Heart left ventricle (tissue), 16 donors: Measurements from ENCODE around the gene NKAIN2. TPM values are rescaled to one million over a fixed set of nuclear protein-coding genes. Genes with fewer than 3 reads are reported as not detected.

Experiments used
- ATAC-seq, 4 donors: fragments of 200-7000 bp; cut with Tn5 transposase; one replicate each; pipeline ENCODE4 v1.9.1; 2020 to 2022; ENCODE audit warnings: moderate library complexity in 4 of 4, mild to moderate bottlenecking in 3 of 4, moderate number of reproducible peaks in 1 of 4
- DNase-seq, 5 donors: peaks; one replicate each; pipeline ENCODE4 v3.0.0-alpha.2; 2020
- H3K27ac ChIP-seq, 12 donors: fragments of 200-600 bp; sonication (generic) in 4 of 12; one replicate each; pipeline versions ENCODE4 v1.5.0 to v1.8.0; 2016 to 2022; ENCODE audit warnings: mild to moderate bottlenecking in 2 of 12
- H3K27me3 ChIP-seq, 9 donors: fragments of 200-600 bp; sonication (generic) in 2 of 9; one replicate each; pipeline versions ENCODE4 v1.5.1 to v1.8.0; 2016 to 2022; ENCODE audit warnings: mild to moderate bottlenecking in 3 of 9
- H3K36me3 ChIP-seq, 9 donors: fragments of 200-600 bp; sonication (generic) in 2 of 9; one replicate each; pipeline versions ENCODE4 v1.5.0 to v1.8.0; 2018 to 2022; ENCODE audit warnings: mild to moderate bottlenecking in 2 of 9
- H3K4me1 ChIP-seq, 12 donors: fragments of 200-600 bp; sonication (generic) in 4 of 12; one replicate each; pipeline versions ENCODE4 v1.5.0 to v1.8.0; 2016 to 2022; ENCODE audit warnings: mild to moderate bottlenecking in 3 of 12
- H3K4me3 ChIP-seq, 12 donors: fragments of 200-600 bp; sonication (generic) in 4 of 12; one replicate each; pipeline versions ENCODE4 v1.5.0 to v1.8.0; 2017 to 2022; ENCODE audit warnings: mild to moderate bottlenecking in 9 of 12, moderate library complexity in 4 of 12
- H3K9me3 ChIP-seq, 12 donors: fragments of 200-600 bp; sonication (generic) in 4 of 12; one replicate each; pipeline versions ENCODE4 v1.5.0 to v1.8.0; 2016 to 2022; ENCODE audit warnings: mild to moderate bottlenecking in 1 of 12
- CTCF ChIP-seq, 12 donors: fragments of 200-600 bp; sonication (generic) in 4 of 12; IDR thresholded peaks; one replicate each; pipeline versions ENCODE4 v1.5.0 to v1.8.0; 2018 to 2022; ENCODE audit warnings: antibody characterized with exemption in 12 of 12, mild to moderate bottlenecking in 5 of 12
- POLR2A ChIP-seq, 2 donors: fragments of 450-650 bp; IDR thresholded peaks; one replicate each; pipeline ENCODE4 v1.6.1; 2017; ENCODE audit warnings: antibody characterized with exemption in 2 of 2, mild to moderate bottlenecking in 2 of 2, moderate library complexity in 2 of 2
- WGBS, 4 donors: extraction: QIAGEN DNeasy Blood & Tissue Kit in 2 of 4; methylation state at CpG; one replicate each; pipeline versions ENCODE4 v1.1.5 to v1.1.7; 2013 to 2018; 5-methylcytosine and 5-hydroxymethylcytosine counted together
- intact Hi-C, 10 donors: fragments of 100-400 bp; cut with DNase I; formaldehyde crosslinking; loops; one replicate each; pipeline versions ENCODE4 v1.11.1 to v1.14.2; 2022
- long read RNA-seq, 3 donors: library from polyadenylated mRNA; unstranded; transcript quantifications; one replicate each; pipeline ENCODE4 v2.0.0, GENCODE V29; 2020 to 2021
- polyA plus RNA-seq, 2 donors: library from polyadenylated mRNA; stranded (reverse); fragments of 200-250 nt; gene quantifications; one replicate each; pipeline ENCODE4 v1.2.3, GENCODE V29; 2013
- total RNA-seq, 9 donors: library from RNA; depleted of rRNA in 2 of 9; stranded (reverse); fragments of >200 nt in 2 of 9; fragmentation: NEBNext Ultra II Directional in 3 of 9; extraction: Animal tissue kit (Norgen Biotek cat#: 25700) in 3 of 9; gene quantifications; one replicate each; pipeline versions ENCODE4 v1.1.0 to v1.2.4, GENCODE V29; 2016 to 2023
- donor health status: ischemic (EF 13 %, LVEDD 7.1; RV severe dilation, severe dysfunction).
- donor health status: healthy with polysubstance abuse.
- donor health status: DM: no; HTN: yes; CAD: no.
- donor health status: DM: no; HTN: no; CAD: no.
- donor health status: ischemic (EF 25% LVEDD 6.9; RV normal size, moderate dysfunction).
- donor health status: ischemic (EF 25% LVEDD 5.7; RV mildly dilated, moderate dysfunction).
- donor health status: healthy.
- donor health status: DM: yes; HTN: yes; CAD: no.
- donor health status: ischemic (EF 35%, LVEDD 5.7; RV mildly dilated, moderate dysfunction).
- donor health status: nonischemic (EF 11% LVEDD 7.7; RV severe dilation, severe dysfunction).
- donor health status: DM: yes; HTN: yes; CAD: no.
- donor health status: PGD.
- donor health status: ischemic (EF 29% LVEDD 5.4; RV normal size, mild dysfunction).
- donor health status: nonischemic (EF 23%, LVEDD 6.1; RV moderate dilation, normal function).

Gene NKAIN2
- total RNA-seq (under 1 TPM in 8 of 9 donors, not detected in 1; 0.20 to 0.83 (median 0.37) TPM), polyA plus RNA-seq (under 1 TPM in 1 of 2 donors, not detected in 1; 0.19 TPM)
- long read RNA-seq, donor 1, result 0 reads
- long read RNA-seq, donor 2, result 0 reads
- long read RNA-seq, donor 3, partial matches to known transcripts, result 0 of 1 reads
- long read RNA-seq, donor 3, other reads (novel, unspliced or antisense), result 1 of 1 reads

- peak in 3 of 4 donors; percentile 48 to 67 (median 60) for ATAC-seq
Measured at GRCh38 chr6:123803504-123804013, at the start of gene NKAIN2. NKAIN2 (plus strand) TSS chr6:123803865.

GRCh38 chr6:123759472-123759871, 44.2 kb upstream of the NKAIN2 start:
- 89 to 93% (median 92%) methylated on average over 1 of the region's 1 CpG for WGBS, 4 donors
- no peaks in the 10 kb centered on the region for H3K27me3 ChIP-seq
- no peaks in the 10 kb centered on the region for H3K4me1 ChIP-seq
- intact Hi-C loops, result no loop called here
- TF ChIP-seq POLR2A (IDR thresholded peaks at IDR 0.05), result no peak
- TF ChIP-seq CTCF (IDR thresholded peaks at IDR 0.05), result no peak
- no peak for ATAC-seq
- no peak overlapping the region for H3K4me3 ChIP-seq
- H3K36me3 ChIP-seq, result no peaks in the 10 kb centered on the region
- no peak for DNase-seq
- peaks cover 0 to 13% (median 2%) of the 10 kb centered on the region in 12 donors for H3K9me3 ChIP-seq
- no peak overlapping the region for H3K27ac ChIP-seq

More at GRCh38 chr6:123803504-123804013, at the start of gene NKAIN2:
- no peaks in the 10 kb centered on the region for H3K9me3 ChIP-seq
- H3K4me3 ChIP-seq, result peak within 1 kb of the TSS; percentile 24 to 61 (median 54)
- WGBS, 4 donors, result 0 to 1% (median 1%) methylated on average over 28 to 84 of the region's 84 CpGs; no CpG with 5 or more reads in 1 of the 4 donors
- peaks cover 0 to 70% (median 15%) of the 10 kb centered on the region in 9 donors for H3K27me3 ChIP-seq
- peaks cover 0 to 18% (median 6%) of the 10 kb centered on the region in 12 donors for H3K4me1 ChIP-seq
- intact Hi-C loops, result loop anchor here in 8 of 10 donors (2.0 to 10.0 kb wide), 8 partner anchors 161 to 994 kb away; no protein-coding TSS in a partner anchor
- no peaks in the 10 kb centered on the region for H3K36me3 ChIP-seq
- TF ChIP-seq CTCF (IDR thresholded peaks at IDR 0.05) (no peak), POLR2A (IDR thresholded peaks at IDR 0.05) (no peak)
- DNase-seq, result peak in 1 of 5 donors; percentile 28
- no peak within 1 kb of the TSS for H3K27ac ChIP-seq

- H3K9me3 ChIP-seq, result no peaks in the 10 kb centered on the region
- H3K27me3 ChIP-seq, result no peaks in the 10 kb centered on the region
- no peaks in the 10 kb centered on the region for H3K36me3 ChIP-seq
- H3K4me1 ChIP-seq, result no peaks in the 10 kb centered on the region
- DNase-seq (no peak), ATAC-seq (no peak)
- no peak overlapping the region for H3K27ac ChIP-seq
- intact Hi-C loops, result no loop called here
- no peak for TF ChIP-seq CTCF (IDR thresholded peaks at IDR 0.05)
- no peak for TF ChIP-seq POLR2A (IDR thresholded peaks at IDR 0.05)
- WGBS, 4 donors, result 47 to 73% (median 59%) methylated on average over 1 of the region's 1 CpG
- no peak overlapping the region for H3K4me3 ChIP-seq
Measured at GRCh38 chr6:123763904-123764303, 39.8 kb upstream of the NKAIN2 start.

GRCh38 chr6:123764722-123765121, 38.9 kb upstream of the NKAIN2 start:
- no peak for TF ChIP-seq POLR2A (IDR thresholded peaks at IDR 0.05)
- no peak for TF ChIP-seq CTCF (IDR thresholded peaks at IDR 0.05)
- Histone ChIP-seq H3K27ac (no peak overlapping the region), H3K4me3 (no peak overlapping the region), H3K4me1 (no peaks in the 10 kb centered on the region), H3K36me3 (no peaks in the 10 kb centered on the region), H3K9me3 (no peaks in the 10 kb centered on the region), H3K27me3 (no peaks in the 10 kb centered on the region)
- WGBS, 4 donors, result 76 to 82% (median 81%) methylated on average over 2 of the region's 2 CpGs
- intact Hi-C loops, result no loop called here
- DNase-seq, result no peak
- ATAC-seq, result no peak
